B cell (primary cell): Measurements from ENCODE around the gene SPIRE1.

Experiments used
- EZH2 ChIP-seq: IDR thresholded peaks from 2 replicates; pipeline ENCODE4 v1.6.1; 2012; ENCODE audit warnings: borderline replicate concordance, low read depth, mild to moderate bottlenecking, moderate library complexity, low read length; ENCODE audit not compliant: insufficient read depth, poor library complexity, severe bottlenecking
- TF ChIP-seq, protein P1 (sequence below): fragments of 200-600 bp; IDR thresholded peaks from one replicate; pipeline ENCODE4 v1.8.0; 2022; ENCODE audit warnings: antibody characterized with exemption, mild to moderate bottlenecking

DNA sequence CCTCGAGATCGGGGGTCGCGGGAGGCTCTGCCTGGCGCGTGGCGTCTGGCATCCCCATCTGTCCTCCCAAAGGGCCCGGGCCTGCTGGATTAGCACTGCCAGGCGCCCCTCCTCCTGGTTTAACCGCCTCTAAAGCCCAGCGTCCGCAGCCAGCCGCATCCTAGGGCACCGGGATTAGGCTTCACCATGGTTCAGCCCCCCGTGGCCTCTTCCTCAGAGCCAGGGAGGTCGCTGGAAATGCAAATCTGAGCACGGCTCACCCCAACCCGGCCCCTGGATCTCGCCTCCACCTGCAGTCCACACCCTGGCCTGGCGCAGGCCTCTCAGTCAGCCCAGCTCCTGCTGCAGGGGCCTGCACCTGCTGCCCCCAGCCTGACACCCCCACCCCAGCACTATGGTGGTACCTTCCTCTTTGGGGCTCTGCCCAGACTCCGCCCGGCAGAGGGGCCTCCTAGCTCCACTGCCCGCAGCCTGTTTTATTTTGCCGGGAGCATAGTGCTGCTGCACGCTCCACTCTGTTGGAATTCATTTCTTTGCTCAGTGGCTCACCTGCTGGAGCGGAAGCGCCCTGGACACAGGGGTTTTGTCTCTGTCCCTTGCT lies 237.0 kb downstream of the SPIRE1 start:
- TF ChIP-seq, protein P1, sequence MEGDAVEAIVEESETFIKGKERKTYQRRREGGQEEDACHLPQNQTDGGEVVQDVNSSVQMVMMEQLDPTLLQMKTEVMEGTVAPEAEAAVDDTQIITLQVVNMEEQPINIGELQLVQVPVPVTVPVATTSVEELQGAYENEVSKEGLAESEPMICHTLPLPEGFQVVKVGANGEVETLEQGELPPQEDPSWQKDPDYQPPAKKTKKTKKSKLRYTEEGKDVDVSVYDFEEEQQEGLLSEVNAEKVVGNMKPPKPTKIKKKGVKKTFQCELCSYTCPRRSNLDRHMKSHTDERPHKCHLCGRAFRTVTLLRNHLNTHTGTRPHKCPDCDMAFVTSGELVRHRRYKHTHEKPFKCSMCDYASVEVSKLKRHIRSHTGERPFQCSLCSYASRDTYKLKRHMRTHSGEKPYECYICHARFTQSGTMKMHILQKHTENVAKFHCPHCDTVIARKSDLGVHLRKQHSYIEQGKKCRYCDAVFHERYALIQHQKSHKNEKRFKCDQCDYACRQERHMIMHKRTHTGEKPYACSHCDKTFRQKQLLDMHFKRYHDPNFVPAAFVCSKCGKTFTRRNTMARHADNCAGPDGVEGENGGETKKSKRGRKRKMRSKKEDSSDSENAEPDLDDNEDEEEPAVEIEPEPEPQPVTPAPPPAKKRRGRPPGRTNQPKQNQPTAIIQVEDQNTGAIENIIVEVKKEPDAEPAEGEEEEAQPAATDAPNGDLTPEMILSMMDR = no peak
- TF ChIP-seq EZH2 = no peak
